ENCODE measurements around the gene EHMT2.

DNA sequence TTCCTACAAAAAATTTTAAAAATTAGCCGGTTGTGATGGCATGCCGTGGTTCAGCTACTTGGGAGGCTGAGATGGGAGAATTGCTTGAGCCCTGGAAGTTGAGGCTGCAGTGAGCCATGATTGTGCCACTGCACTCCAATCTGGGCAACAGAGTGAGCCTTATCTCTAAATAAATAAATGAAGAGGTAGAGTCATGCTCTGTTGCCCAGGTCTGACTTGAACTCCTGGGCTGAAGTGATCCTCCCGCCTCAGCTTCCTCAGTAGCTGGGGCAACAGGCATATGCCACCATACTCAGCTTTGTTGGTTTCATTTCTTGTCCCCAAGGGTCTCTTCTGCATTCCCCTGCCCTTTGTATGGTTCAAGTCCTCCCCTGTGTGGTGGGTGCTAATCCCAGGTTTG, 53.0 kb downstream of the EHMT2 start:
- TF ChIP-seq ZNF274 (IDR thresholded peaks at IDR 0.05; ENCODE audit: low read depth, low read length) (no peak), SUZ12 (IDR thresholded peaks at IDR 0.05; ENCODE audit: extremely low read depth, insufficient read depth, insufficient read length) (no peak), YY1 (IDR thresholded peaks at IDR 0.05; ENCODE audit: insufficient read depth, insufficient read length) (no peak)

Data from NT2/D1 (cell line).